Small intestine (tissue), 7 donors: ENCODE data around the gene RARB. TPM values are rescaled to one million over a fixed set of nuclear protein-coding genes. Genes with fewer than 3 reads are reported as not detected.

Source experiments
- DNase-seq, 2 donors: peaks; one replicate each; pipeline versions ENCODE4 v3.0.0 to v3.0.0-alpha.2; 2013
- FAIRE-seq: peaks from 2 replicates; lab custom pipeline; 2012; peaks lifted over from hg19 to GRCh38; lab: Jason Lieb, UNC
- H3K27ac ChIP-seq, 3 donors: one replicate each; pipeline ENCODE4 v1.5.1; 2013; ENCODE audit warnings: low read length in 2 of 3, mild to moderate bottlenecking in 2 of 3, control low read depth in 1 of 3, inconsistent platforms in 1 of 3, low read depth in 1 of 3, moderate library complexity in 1 of 3
- H3K27me3 ChIP-seq, 3 donors: one replicate each; pipeline ENCODE4 v1.6.1; 2013; ENCODE audit warnings: low read length in 3 of 3, inconsistent platforms in 1 of 3; ENCODE audit not compliant: control insufficient read depth in 3 of 3, insufficient read depth in 3 of 3
- H3K36me3 ChIP-seq, 3 donors: one replicate each; pipeline ENCODE4 v1.6.1; 2013; ENCODE audit warnings: low read length in 3 of 3, inconsistent platforms in 1 of 3, low read depth in 1 of 3, mild to moderate bottlenecking in 1 of 3, moderate library complexity in 1 of 3; ENCODE audit not compliant: control insufficient read depth in 3 of 3, insufficient read depth in 2 of 3
- H3K4me1 ChIP-seq, 3 donors: one replicate each; pipeline ENCODE4 v1.6.1; 2013; ENCODE audit warnings: low read length in 2 of 3, inconsistent platforms in 1 of 3, low read depth in 1 of 3, mild to moderate bottlenecking in 1 of 3, moderate library complexity in 1 of 3; ENCODE audit not compliant: control insufficient read depth in 3 of 3, insufficient read depth in 2 of 3
- H3K4me3 ChIP-seq, 3 donors: one replicate each; pipeline ENCODE4 v1.5.1; 2013; ENCODE audit warnings: low read length in 3 of 3, control low read depth in 1 of 3, inconsistent platforms in 1 of 3, low read depth in 1 of 3, mild to moderate bottlenecking in 1 of 3, moderate library complexity in 1 of 3
- H3K9me3 ChIP-seq, 2 donors: one replicate each; pipeline ENCODE4 v1.6.1; 2013; ENCODE audit warnings: low read depth in 1 of 2, low read length in 1 of 2; ENCODE audit not compliant: control insufficient read depth in 2 of 2, insufficient read depth in 1 of 2
- WGBS, 3 donors: extraction: QIAGEN DNeasy Blood & Tissue Kit; methylation state at CpG; one replicate each; pipeline ENCODE4 v1.1.7; 2013; 5-methylcytosine and 5-hydroxymethylcytosine counted together
- polyA plus RNA-seq, 4 donors: library from polyadenylated mRNA; stranded (reverse) in 3 of 4; unstranded in 1 of 4; fragments of 200-250 nt in 3 of 4; fragments of 120-200 nt in 1 of 4; gene quantifications; one replicate each; pipeline versions ENCODE4 v1.2.1 to v1.2.3, GENCODE V29; 2013
- donor health status: healthy with polysubstance abuse.
- donor health status: control.
- donor health status: control.
- donor health status: Bipolar disorder and iron deficiency.
- donor health status: healthy.

RARB gene
- polyA plus RNA-seq, 4 donors, result 0.27 to 9.0 (median 0.89) TPM

DNA sequence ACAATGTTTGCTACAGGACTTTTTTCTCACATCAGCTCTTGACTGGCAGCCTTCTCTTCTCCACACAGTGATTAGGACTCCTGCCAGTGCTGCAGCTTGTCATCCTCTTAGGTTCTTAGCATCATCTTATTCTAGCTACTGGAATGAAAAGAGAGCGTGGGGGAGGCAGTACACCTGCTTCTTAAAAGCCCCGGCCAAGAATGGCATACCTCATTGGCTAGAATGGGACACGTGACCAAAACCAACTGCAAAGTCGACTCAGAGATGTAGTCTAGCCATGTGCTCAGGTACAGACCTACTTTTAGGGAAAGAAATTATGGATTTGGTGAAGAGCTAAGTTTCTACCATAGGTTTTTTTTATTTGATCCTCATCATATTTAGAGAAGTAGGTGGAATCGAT, 44.1 kb downstream of the RARB start:
- Histone ChIP-seq H3K9me3 (no peaks in the 10 kb centered on the region), H3K4me1 (peaks cover 0 to 3% (median 0%) of the 10 kb centered on the region in 3 donors), H3K4me3 (no peak overlapping the region), H3K27me3 (no peaks in the 10 kb centered on the region), H3K36me3 (no peaks in the 10 kb centered on the region), H3K27ac (no peak overlapping the region)
- no peak for DNase-seq
- FAIRE-seq, result no peak
- WGBS, 3 donors, result 78 to 94% (median 82%) methylated on average over 5 of the region's 5 CpGs

- DNase-seq, result no peak
- Histone ChIP-seq H3K4me1 (peaks cover 0 to 3% (median 0%) of the 10 kb centered on the region in 3 donors), H3K27me3 (no peaks in the 10 kb centered on the region), H3K36me3 (no peaks in the 10 kb centered on the region), H3K4me3 (no peak overlapping the region), H3K9me3 (no peaks in the 10 kb centered on the region), H3K27ac (no peak overlapping the region)
- no peak for FAIRE-seq
- WGBS, 3 donors, result 83 to 93% (median 91%) methylated on average over 3 of the region's 3 CpGs
Observed at GRCh38 chr3:25472731-25473130, 44.7 kb downstream of the RARB start.

DNA sequence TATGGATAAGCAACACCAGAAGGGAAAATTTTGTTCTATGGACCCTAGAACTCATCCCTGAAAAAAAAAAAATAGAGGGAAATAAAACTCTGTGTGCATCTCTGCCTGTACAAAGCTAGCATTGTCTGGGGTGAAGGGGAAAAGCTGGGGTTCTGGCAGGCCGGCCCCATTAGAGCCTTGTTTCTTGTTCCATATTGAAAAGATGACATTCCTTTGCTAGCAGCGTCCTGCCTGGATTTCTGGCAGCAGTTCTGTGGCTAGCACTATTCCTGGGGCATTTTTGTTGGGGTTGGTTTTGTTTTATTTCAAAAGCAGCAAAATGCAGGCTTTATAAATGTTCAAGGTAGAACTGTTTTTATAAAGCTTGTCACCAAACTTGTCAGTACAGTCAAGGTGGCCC, 45.2 kb downstream of the RARB start:
- WGBS, 3 donors, result 58 to 64% (median 61%) methylated on average over 2 of the region's 2 CpGs
- peaks cover 0 to 3% (median 0%) of the 10 kb centered on the region in 3 donors for H3K4me1 ChIP-seq
- H3K27me3 ChIP-seq, result peaks cover 0 to under 1% (median 0%) of the 10 kb centered on the region in 3 donors
- H3K27ac ChIP-seq, result no peak overlapping the region
- no peaks in the 10 kb centered on the region for H3K9me3 ChIP-seq
- DNase-seq (no peak), FAIRE-seq (no peak)
- no peak overlapping the region for H3K4me3 ChIP-seq
- H3K36me3 ChIP-seq, result no peaks in the 10 kb centered on the region

- H3K27ac ChIP-seq, result no peak overlapping the region
- FAIRE-seq, result no peak
Observed at GRCh38 chr3:25474052-25474451, 46.0 kb downstream of the RARB start.

DNA sequence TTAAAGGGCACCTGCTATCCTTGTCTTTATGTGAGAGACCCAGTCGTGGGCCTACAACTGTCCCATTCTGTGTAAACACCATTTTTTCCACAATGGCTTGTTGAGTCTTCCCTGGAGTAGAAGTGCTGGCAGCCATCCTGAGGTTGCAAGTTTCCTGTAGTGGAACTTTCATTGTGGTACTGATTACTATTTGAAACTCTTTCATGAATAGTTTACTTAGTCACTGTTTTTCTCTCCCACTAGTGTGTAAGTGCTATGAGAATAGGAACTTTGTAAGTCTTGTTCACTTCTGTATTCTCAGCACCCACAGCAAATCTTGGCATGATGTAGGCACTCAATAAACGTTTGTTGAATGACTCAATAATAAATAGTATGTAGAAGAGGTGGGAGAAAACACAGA, 48.6 kb downstream of the RARB start:
- Histone ChIP-seq H3K4me1 (peaks cover 0 to 2% (median 0%) of the 10 kb centered on the region in 3 donors), H3K27ac (no peak overlapping the region), H3K9me3 (no peaks in the 10 kb centered on the region), H3K36me3 (no peaks in the 10 kb centered on the region), H3K27me3 (peaks cover 0 to 2% (median 0%) of the 10 kb centered on the region in 3 donors), H3K4me3 (no peak overlapping the region)
- DNase-seq (no peak), FAIRE-seq (no peak)
- WGBS, 3 donors, result 33 to 45% (median 33%) methylated on average over 2 of the region's 2 CpGs

More at GRCh38 chr3:25474052-25474451, 46.0 kb downstream of the RARB start:
- H3K4me3 ChIP-seq, result no peak overlapping the region
- H3K36me3 ChIP-seq, result no peaks in the 10 kb centered on the region
- no peak for DNase-seq
- WGBS, 3 donors, result 88 to 90% (median 90%) methylated on average over 1 of the region's 1 CpG
- peaks cover 0 to 2% (median 0%) of the 10 kb centered on the region in 3 donors for H3K27me3 ChIP-seq
- H3K9me3 ChIP-seq, result no peaks in the 10 kb centered on the region
- H3K4me1 ChIP-seq, result no peaks in the 10 kb centered on the region

DNA sequence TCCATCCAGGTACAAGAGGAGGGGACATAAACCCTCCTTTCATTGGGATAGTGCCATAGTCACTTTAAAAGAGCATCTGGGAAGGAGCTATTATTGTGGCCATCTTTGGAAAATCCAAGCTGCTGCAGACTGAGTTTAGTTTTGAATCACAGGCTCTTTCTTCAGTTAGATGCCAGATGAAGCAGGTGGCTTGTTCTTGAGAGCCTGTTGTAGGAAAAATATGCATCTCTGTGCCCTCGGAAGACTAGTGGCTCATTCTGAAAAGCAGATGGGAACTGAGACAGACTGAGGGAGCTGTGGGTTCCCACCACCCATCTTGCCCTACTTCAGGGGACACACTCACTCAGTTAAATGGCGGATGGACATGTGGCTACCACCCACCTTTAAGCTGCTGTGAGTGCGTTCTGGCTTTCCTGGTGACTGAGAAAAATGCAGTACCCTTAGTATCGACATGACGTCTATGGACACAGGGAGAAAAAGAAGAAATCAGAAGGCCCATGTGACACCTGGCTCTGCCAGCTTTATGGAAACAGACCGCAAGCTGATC, 50.2 kb downstream of the RARB start:
- 76 to 78% (median 76%) methylated on average over 6 of the region's 6 CpGs for WGBS, 3 donors
- Histone ChIP-seq H3K36me3 (no peaks in the 10 kb centered on the region), H3K4me1 (peaks cover 0 to 9% (median 0%) of the 10 kb centered on the region in 3 donors), H3K4me3 (no peak overlapping the region), H3K27me3 (peaks cover 0 to 2% (median 0%) of the 10 kb centered on the region in 3 donors), H3K27ac (no peak overlapping the region), H3K9me3 (no peaks in the 10 kb centered on the region)
- DNase-seq (no peak), FAIRE-seq (no peak)

GRCh38 chr3:25478964-25479726, 51.1 kb downstream of the RARB start:
- Histone ChIP-seq H3K4me1 (peaks cover 0 to 9% (median 0%) of the 10 kb centered on the region in 3 donors), H3K36me3 (no peaks in the 10 kb centered on the region), H3K9me3 (no peaks in the 10 kb centered on the region), H3K27ac (no peak overlapping the region), H3K27me3 (peaks cover 0 to 2% (median 0%) of the 10 kb centered on the region in 3 donors), H3K4me3 (no peak overlapping the region)
- 71 to 80% (median 73%) methylated on average over 3 of the region's 3 CpGs for WGBS, 3 donors
- FAIRE-seq (no peak), DNase-seq (no peak)

DNA sequence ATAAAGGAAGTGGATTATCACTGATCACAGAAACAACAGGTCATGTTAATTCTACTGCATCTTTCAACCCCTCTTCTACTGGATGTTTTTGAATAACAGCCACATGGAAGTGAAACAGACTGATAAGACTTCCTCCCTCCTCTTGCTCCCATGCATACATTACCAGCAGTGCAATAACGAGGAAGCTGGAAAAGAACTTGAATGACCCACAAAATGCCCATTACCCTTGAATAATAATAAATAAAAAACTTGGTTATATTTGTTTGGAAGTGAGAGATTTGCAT, 51.6 kb downstream of the RARB start:
- no peak overlapping the region for H3K4me3 ChIP-seq
- H3K27me3 ChIP-seq, result peaks cover 0 to 2% (median 0%) of the 10 kb centered on the region in 3 donors
- H3K36me3 ChIP-seq, result no peaks in the 10 kb centered on the region
- H3K4me1 ChIP-seq, result peaks cover 0 to 9% (median 0%) of the 10 kb centered on the region in 3 donors
- DNase-seq (no peak), FAIRE-seq (no peak)
- H3K27ac ChIP-seq, result no peak overlapping the region
- H3K9me3 ChIP-seq, result no peaks in the 10 kb centered on the region
- 18 to 43% (median 27%) methylated on average over 1 of the region's 1 CpG for WGBS, 3 donors
